Activated T-cell treated with anti-CD3 and anti-CD28 coated beads, Interleukin-2, amount 50 U/mL, for 72 hours (primary cell): ENCODE results near the gene ADPGK. TPM values are rescaled to one million over a fixed set of nuclear protein-coding genes. Genes with fewer than 3 reads are reported as not detected.
A peak's percentile ranks its signal among the peaks of the same experiment; 100 is the strongest.
"Not testable (repeated sequence)": the region's sequence is repeated elsewhere in the genome, so short reads cannot be mapped to it uniquely, and the experiment has no call there.

Source experiments
- ATAC-seq, 2 donors: fragments of 150-1000 bp; cut with Tn5 transposase; replicated peaks in 1 of 2; 2 replicates each; pipeline ENCODE4 v1.10.0; 2021; ENCODE audit warnings: moderate library complexity in 2 of 2, mild to moderate bottlenecking in 1 of 2
- DNase-seq, 2 donors: peaks; one replicate each; pipeline ENCODE4 v3.0.0; 2021 to 2022; ENCODE audit warnings: mixed read lengths in 1 of 2
- H3K27ac Mint-ChIP-seq: one replicate; pipeline ENCODE4 v1.8.0; 2022; ENCODE audit warnings: mild to moderate bottlenecking, moderate library complexity, mixed read lengths
- H3K27me3 Mint-ChIP-seq: one replicate; pipeline ENCODE4 v1.8.0; 2022; ENCODE audit warnings: low read depth, mixed read lengths
- H3K36me3 Mint-ChIP-seq, 2 donors: one replicate each; pipeline ENCODE4 v1.8.0; 2022; ENCODE audit warnings: mixed read lengths in 2 of 2, mild to moderate bottlenecking in 1 of 2; ENCODE audit not compliant: insufficient read depth in 2 of 2
- H3K4me1 Mint-ChIP-seq: one replicate; pipeline ENCODE4 v1.8.0; 2022; ENCODE audit warnings: low read depth, mixed read lengths
- H3K4me3 Mint-ChIP-seq, 2 donors: one replicate each; pipeline ENCODE4 v1.8.0; 2022; ENCODE audit warnings: mild to moderate bottlenecking in 2 of 2, mixed read lengths in 2 of 2, moderate library complexity in 2 of 2
- H3K9me3 Mint-ChIP-seq, 2 donors: one replicate each; pipeline ENCODE4 v1.8.0; 2022; ENCODE audit warnings: mixed read lengths in 2 of 2
- total RNA-seq, 2 donors: library from RNA; stranded (reverse); gene quantifications; one replicate each; pipeline ENCODE4 v1.2.3, GENCODE V29; 2022

Gene ADPGK
- total RNA-seq, 2 donors from 2014 or later = 55.8 to 63.1 TPM

DNA sequence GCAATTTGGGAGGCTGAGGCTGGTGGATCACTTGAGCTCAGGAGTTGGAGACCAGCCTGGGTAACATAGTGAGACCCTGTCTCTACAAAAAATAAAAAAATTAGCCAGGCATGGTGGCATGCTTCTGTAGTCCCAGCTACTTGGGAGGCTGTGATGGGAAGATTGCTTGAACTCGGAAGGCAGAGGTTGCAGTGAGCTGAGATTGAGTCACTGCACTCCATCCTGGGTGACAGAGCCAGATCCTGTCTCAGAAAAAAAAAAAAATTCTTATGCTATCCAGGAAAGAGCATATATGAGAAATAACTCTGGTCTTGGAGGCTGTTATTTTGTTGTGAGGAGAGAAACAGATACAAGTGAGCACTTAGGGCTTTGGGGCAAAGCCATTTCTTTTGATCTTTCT lies 55.3 kb downstream of the ADPGK start:
- H3K27me3 Mint-ChIP-seq, ATAC-seq, H3K9me3 Mint-ChIP-seq, H3K4me1 Mint-ChIP-seq, H3K27ac Mint-ChIP-seq, H3K36me3 Mint-ChIP-seq, DNase-seq, H3K4me3 Mint-ChIP-seq: not testable (repeated sequence)

DNA sequence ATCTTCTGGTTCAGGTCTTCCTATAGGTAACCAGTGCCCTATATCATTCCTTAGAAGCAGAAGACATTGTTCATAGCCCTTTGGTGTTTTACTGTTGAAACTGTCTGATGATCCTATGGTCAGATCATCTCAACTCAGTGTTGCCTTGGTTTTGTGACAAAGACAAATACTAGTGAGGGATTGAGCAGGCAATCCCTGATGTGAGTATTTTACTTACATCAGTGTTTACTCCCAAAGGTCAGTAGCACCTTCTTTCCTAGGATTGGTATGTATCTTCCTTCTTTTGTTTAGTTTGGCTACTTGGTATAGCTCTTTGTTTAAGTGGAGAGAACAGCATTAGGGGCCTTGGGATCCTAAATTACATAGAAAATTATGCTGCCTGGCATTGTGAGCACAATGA lies 56.4 kb downstream of the ADPGK start:
- ATAC-seq (no peak), DNase-seq (no peak)
- H3K4me1 Mint-ChIP-seq = no peaks in the 10 kb centered on the region
- H3K4me3 Mint-ChIP-seq = no peak overlapping the region
- H3K36me3 Mint-ChIP-seq = no peaks in the 10 kb centered on the region
- H3K9me3 Mint-ChIP-seq = no peaks in the 10 kb centered on the region
- no peak overlapping the region for H3K27ac Mint-ChIP-seq
- H3K27me3 Mint-ChIP-seq = no peaks in the 10 kb centered on the region

DNA sequence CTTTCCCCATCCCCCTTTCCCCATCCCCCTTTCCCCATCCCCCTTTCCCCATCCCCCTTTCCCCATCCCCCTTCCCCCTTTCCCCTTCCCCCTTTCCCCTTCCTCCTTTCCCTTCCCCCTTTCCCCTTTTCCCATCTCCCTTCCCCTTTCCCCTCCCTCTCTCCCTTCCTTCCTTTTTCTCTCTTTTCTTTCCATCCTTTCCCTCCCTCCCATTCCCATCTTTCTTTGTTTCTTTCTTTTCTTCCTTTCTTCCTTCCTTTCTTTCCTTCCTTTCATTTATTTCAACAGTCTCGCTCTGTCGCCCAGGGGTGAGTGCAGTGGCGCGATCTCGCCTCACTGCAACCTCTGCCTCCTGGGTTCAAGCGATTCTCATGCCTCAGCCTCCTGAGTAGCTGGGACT lies 57.7 kb downstream of the ADPGK start:
- not testable (repeated sequence) for ATAC-seq, H3K36me3 Mint-ChIP-seq, H3K27ac Mint-ChIP-seq

DNA sequence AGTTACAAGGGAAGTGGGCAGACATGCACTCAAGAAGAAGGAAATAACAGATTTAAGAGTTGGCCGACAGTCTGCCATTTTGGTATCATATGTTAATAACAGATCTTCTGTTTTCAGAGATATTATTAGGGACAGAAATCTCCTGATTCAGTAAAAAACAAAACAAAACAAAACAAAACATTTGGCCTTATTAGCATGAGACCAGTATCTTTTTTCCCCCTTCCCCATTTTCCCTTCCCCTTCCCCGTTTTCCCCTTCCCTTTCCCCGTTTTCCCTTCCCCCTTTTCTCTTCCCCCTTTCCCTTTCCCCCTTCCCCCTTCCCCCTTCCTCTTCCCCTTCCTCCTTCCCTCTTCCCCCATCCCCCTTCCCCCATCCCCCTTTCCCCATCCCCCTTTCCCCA lies 58.1 kb downstream of the ADPGK start:
- Mint-ChIP-seq H3K36me3 (no peaks in the 10 kb centered on the region), H3K27ac (no peak overlapping the region), H3K4me1 (no peaks in the 10 kb centered on the region), H3K9me3 (no peaks in the 10 kb centered on the region), H3K4me3 (no peak overlapping the region), H3K27me3 (no peaks in the 10 kb centered on the region)
- DNase-seq (no peak), ATAC-seq (no peak)

More for the DNA sequence above, 57.7 kb downstream of the ADPGK start:
- H3K27me3 Mint-ChIP-seq, H3K9me3 Mint-ChIP-seq, DNase-seq, H3K4me3 Mint-ChIP-seq, H3K4me1 Mint-ChIP-seq: not testable (repeated sequence)

DNA sequence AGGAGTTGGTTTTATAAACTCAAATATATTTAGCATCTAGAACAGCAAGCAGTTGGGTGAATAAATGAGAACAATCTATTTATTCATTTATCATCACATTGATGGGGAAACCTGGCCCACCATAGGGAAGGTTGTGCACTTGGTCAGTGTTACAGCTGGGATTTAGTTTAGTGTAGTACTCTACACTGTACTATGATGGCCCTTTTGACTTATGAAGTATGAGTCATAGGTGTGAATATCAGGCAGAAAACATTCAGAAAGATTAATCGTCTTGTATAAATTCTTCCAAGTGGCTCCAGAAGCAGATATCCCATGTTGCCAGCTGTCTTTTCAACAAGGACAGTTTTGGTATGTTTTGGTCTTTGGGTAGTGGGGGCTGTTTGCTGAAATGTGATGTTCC lies 59.5 kb downstream of the ADPGK start:
- ATAC-seq = no peak
- Mint-ChIP-seq H3K27me3 (no peaks in the 10 kb centered on the region), H3K9me3 (no peaks in the 10 kb centered on the region)

DNA sequence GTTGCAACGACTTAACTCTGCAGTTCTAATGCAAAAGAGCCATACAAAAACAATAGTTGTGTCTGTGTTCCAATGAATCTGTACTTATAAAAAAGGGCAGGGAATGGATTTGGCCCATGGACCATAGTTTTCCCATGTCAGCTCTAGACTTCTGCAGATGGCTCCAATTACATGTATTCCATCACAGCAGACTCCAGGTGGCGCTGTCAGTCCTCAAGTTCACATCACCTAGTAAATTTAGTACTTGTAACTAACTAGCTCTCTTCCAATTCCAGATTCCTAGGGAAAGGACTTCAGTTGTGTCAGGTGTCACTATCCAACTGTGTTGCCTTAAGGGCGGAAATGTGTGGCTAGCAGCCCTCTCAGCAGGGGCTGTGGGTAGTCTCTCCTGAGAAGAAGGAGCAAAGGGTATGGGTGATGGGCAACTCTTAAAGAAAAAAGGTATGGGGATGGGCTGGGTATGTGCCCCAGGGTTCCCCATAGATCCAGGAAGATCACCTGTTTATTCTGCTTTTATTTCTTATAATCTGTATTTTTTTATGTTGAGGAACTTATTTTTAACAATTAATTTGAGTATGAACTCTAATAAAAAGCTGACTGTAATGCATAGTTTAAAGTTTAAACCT lies 61.4 kb downstream of the ADPGK start:
- no peaks in the 10 kb centered on the region for H3K4me1 Mint-ChIP-seq
- H3K4me3 Mint-ChIP-seq = no peak overlapping the region
- no peaks in the 10 kb centered on the region for H3K27me3 Mint-ChIP-seq
- H3K27ac Mint-ChIP-seq = no peak overlapping the region
- DNase-seq (peak; percentile 61 to 69), ATAC-seq (peak in 1 of 2 donors; percentile 26)
- no peaks in the 10 kb centered on the region for H3K9me3 Mint-ChIP-seq
- no peaks in the 10 kb centered on the region for H3K36me3 Mint-ChIP-seq

More for the DNA sequence above, 59.5 kb downstream of the ADPGK start:
- no peak overlapping the region for H3K27ac Mint-ChIP-seq
- H3K4me3 Mint-ChIP-seq = no peak overlapping the region
- no peaks in the 10 kb centered on the region for H3K36me3 Mint-ChIP-seq
- DNase-seq = no peak
- no peaks in the 10 kb centered on the region for H3K4me1 Mint-ChIP-seq

DNA sequence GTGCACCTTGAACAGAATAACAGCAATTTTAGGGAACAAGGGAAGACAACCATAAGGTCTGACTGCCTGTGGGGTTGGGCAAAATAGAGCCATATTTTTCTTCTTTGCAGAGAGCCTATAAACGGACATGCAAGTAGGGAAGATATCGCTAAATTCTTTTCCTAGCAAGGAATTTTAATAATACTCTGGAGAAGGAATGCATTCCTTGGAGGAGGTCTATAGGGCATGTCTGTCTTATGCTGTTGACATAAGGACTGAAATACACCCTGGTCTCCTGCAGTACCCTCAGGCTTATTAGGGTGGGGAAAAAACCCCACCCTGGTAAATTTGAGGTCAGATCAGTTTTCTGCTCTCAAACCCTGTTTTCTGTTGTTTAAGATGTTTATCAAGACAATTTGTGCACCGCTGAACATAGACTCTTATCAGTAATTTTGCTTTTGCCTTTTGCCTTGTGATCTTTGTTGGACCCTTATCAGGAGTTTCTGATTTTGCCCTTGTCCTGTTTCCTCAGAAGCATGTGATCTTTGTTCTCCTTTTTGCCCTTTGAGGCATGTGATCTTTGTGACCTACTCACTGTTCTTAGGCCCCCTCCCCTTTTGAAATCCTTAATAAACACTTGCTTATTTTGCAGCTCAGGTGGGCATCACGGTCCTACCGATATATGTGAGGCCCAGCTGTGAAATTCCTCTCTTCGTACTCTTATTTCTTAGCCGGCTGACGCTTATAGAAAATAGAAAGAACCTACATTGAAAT lies 74.8 kb downstream of the ADPGK start:
- DNase-seq, H3K27me3 Mint-ChIP-seq, H3K27ac Mint-ChIP-seq, H3K9me3 Mint-ChIP-seq, H3K4me3 Mint-ChIP-seq, ATAC-seq, H3K4me1 Mint-ChIP-seq, H3K36me3 Mint-ChIP-seq: not testable (repeated sequence)

DNA sequence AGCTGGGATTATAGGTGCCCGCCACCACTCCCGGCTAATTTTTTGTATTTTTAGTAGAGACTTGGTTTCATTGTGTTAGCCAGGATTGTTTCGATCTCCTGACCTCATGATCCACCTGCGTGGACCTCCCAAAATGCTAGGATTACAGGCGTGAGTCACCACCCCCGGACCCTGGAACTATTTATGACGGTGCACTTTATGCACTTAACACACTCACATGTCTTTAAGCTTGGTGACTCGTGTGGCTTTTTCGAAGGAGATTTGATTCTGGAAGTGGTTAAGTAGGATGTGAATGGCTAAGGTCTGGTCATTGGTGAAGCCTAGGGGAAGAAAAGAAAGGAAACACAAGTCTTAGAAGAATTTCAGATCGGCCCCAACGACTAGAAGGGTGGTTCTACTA lies 77.3 kb downstream of the ADPGK start:
- Mint-ChIP-seq H3K4me3 (no peak overlapping the region), H3K36me3 (no peaks in the 10 kb centered on the region), H3K27me3 (no peaks in the 10 kb centered on the region), H3K9me3 (no peaks in the 10 kb centered on the region), H3K4me1 (peaks cover 5% of the 10 kb centered on the region), H3K27ac (no peak overlapping the region)
- ATAC-seq = no peak
- no peak for DNase-seq

Other genes starting within 250 kb of the ADPGK start
- under 1 TPM in 1 of 2 donors, not detected in 1; 0.51 TPM for gene GOLGA6B, start 129.1 kb downstream of the ADPGK start, total RNA-seq
- gene HIGD2B, start 97.6 kb downstream of the ADPGK start, total RNA-seq = under 1 TPM; 0.22 to 0.30 TPM
- 10 to 100 TPM; 19.0 to 27.2 TPM for gene BBS4, start 97.6 kb downstream of the ADPGK start, total RNA-seq